Measurements from ENCODE around the gene GSE1. TPM values are rescaled to one million over a fixed set of nuclear protein-coding genes. Genes with fewer than 3 reads are reported as not detected.

GSE1 gene
- total and polyA plus RNA-seq, 2 of the 13 experiments (the other 11 are each of a cell fraction or from before 2014, with no cell fraction given): 16.1 to 31.2 TPM

- Histone ChIP-seq H3K9me3 (ENCODE audit: low read length) (no peaks in the 10 kb centered on the region), H3K9ac (ENCODE audit: insufficient read depth, low read depth, low read length) (peak overlapping the region; percentile 82), H3K27ac (ENCODE audit: extremely low read length, insufficient read depth, low read length) (peak overlapping the region; percentile 93), H3K27me3 (ENCODE audit: control insufficient read depth in 1 of 2, insufficient read depth in 2 of 2, low read length in 2 of 2) (no peaks in the 10 kb centered on the region), H4K20me1 (ENCODE audit: insufficient read depth, low read length) (peaks cover 62% of the 10 kb centered on the region), H3K79me2 (ENCODE audit: insufficient read depth, low read length) (peaks cover 62% of the 10 kb centered on the region), H3K4me3 (replicated peaks in 1 of 3; ENCODE audit: insufficient read depth in 1 of 3, low read depth in 2 of 3, low read length in 3 of 3) (peak overlapping the region; percentile 79 to 85 (median 82)), H2AFZ (ENCODE audit: low read length) (no peak overlapping the region), H3K36me3 (replicated peaks in 1 of 2; ENCODE audit: control insufficient read depth in 1 of 2, insufficient read depth in 2 of 2, low read length in 2 of 2) (peaks cover 18 to 22% of the 10 kb centered on the region in 2 experiments), H3K4me1 (ENCODE audit: insufficient read depth, low read length) (peaks cover 32% of the 10 kb centered on the region), H3K4me2 (ENCODE audit: low read depth, low read length) (peak overlapping the region; percentile 94)
- in situ Hi-C loops (cut with HindIII; ENCODE audit: extremely low pct_ligation_motif_present, low pct_unique_long_range_greater_than_20kb) (no loop called here), intact Hi-C loops (cut with micrococcal nuclease; ENCODE audit: unreplicated experiment) (loop anchor here (10.0 kb wide), 2 partner anchors 90 to 220 kb away; no protein-coding TSS in a partner anchor)
- 6% methylated on average over 21 of the region's 39 CpGs for WGBS (ENCODE audit: low lambda C conversion rate)
- POLR2A ChIA-PET: interaction anchor here (1.2 to 3.7 kb wide), 4 partner anchors 7 to 99 kb away, joined by 3 to 29 read pairs (median 7); no protein-coding TSS in a partner anchor
- BruUV-seq (replicated peaks): TSS peak; percentile 39
- CTCF ChIA-PET (ENCODE audit: low intra/inter-chr PET ratio, low total read pairs): interaction anchor here (1.0 to 2.5 kb wide), 3 partner anchors 123 to 194 kb away, joined by 3 to 25 read pairs (median 3); no protein-coding TSS in a partner anchor
- peak; percentile 47 for ATAC-seq
- peak; percentile 51 for FAIRE-seq
- peak; percentile 79 for DNase-seq (ENCODE audit: low spot score)
- TF ChIP-seq SAP130 (CRISPR knock-in tag; IDR thresholded peaks at IDR 0.05; ENCODE audit: low read depth) (peak; percentile 95), RNF2 (conservative IDR thresholded peaks at IDR 0.05; ENCODE audit: low read depth) (peak; percentile 63; the same call in 1 of the 2 replicates), ZFX (CRISPR knock-in tag; IDR thresholded peaks at IDR 0.05; ENCODE audit: low read depth) (peak; percentile 67; the same call in 1 of the 2 replicates), TP53 (CRISPR knock-in tag; conservative IDR thresholded peaks at IDR 0.05) (0 out of 2 replicates have a peak, but pooled peaks have one; percentile 18), FOSL2 (CRISPR knock-in tag; IDR thresholded peaks at IDR 0.05) (peak; percentile 86), ZNF263 (CRISPR knock-in tag; IDR thresholded peaks at IDR 0.05) (peak; percentile 74), MXD1 (CRISPR knock-in tag; IDR thresholded peaks at IDR 0.05) (peak; percentile 62; the same call in 1 of the 2 replicates), SP1 (IDR thresholded peaks at IDR 0.05) (no peak), SP1 (CRISPR knock-in tag; IDR thresholded peaks at IDR 0.05) (peak; percentile 40; the same call in 1 of the 2 replicates), FOXA1 (IDR thresholded peaks at IDR 0.05) (no peak), FOXA1 (CRISPR knock-in tag; IDR thresholded peaks at IDR 0.05) (peak; percentile 68), CEBPG (CRISPR knock-in tag; IDR thresholded peaks at IDR 0.05) (peak; percentile 68), SNAPC4 (CRISPR knock-in tag; IDR thresholded peaks at IDR 0.05) (0 out of 2 replicates have a peak, but pooled peaks have one; percentile 14), ZNF724P (CRISPR knock-in tag; IDR thresholded peaks at IDR 0.05; ENCODE audit: borderline replicate concordance) (0 out of 2 replicates have a peak, but pooled peaks have one; percentile 20), BORCS8-MEF2B (CRISPR knock-in tag; IDR thresholded peaks at IDR 0.05) (peak; percentile 51; the same call in 1 of the 2 replicates), DMAP1 (CRISPR knock-in tag; IDR thresholded peaks at IDR 0.05) (peak; percentile 41; the same call in 1 of the 2 replicates), NFYB (CRISPR knock-in tag; IDR thresholded peaks at IDR 0.05) (no peak), POLR2A (IDR thresholded peaks at IDR 0.05; ENCODE audit: insufficient read depth in 1 of 2, low read depth in 2 of 2, low read length in 2 of 2) (peak in 1 of 2 experiments; percentile 61; a peak in 2 of 4 replicates), ZNF766 (CRISPR knock-in tag; IDR thresholded peaks at IDR 0.05; ENCODE audit: borderline replicate concordance) (no peak; the same call in 1 of the 2 replicates), CREB1 (IDR thresholded peaks at IDR 0.05) (0 out of 2 replicates have a peak, but pooled peaks have one; percentile 51), CREB1 (CRISPR knock-in tag; IDR thresholded peaks at IDR 0.05) (no peak), ZBTB7A (CRISPR knock-in tag; IDR thresholded peaks at IDR 0.05) (peak; percentile 70)
Measured at GRCh38 chr16:85615014-85615851, 2.1 kb downstream of the GSE1 start.
